Activated CD4-positive, alpha-beta T cell treated with anti-CD3 and anti-CD28 coated beads for 36 hours (primary cell): ENCODE results near the gene ARID1B. TPM values are rescaled to one million over a fixed set of nuclear protein-coding genes. Genes with fewer than 3 reads are reported as not detected.

ENCODE experiments used
- ATAC-seq: fragments of 200-7000 bp; cut with Tn5 transposase; one replicate; pipeline ENCODE4 v1.10.0; 2021; ENCODE audit warnings: mild to moderate bottlenecking, moderate library complexity
- CTCF ChIA-PET: fragments of 350-600 bp; sonication (Branson Sonifier 250); formaldehyde crosslinking; loops from one replicate; lab custom pipeline; 2021; ENCODE audit warnings: antibody characterized with exemption; lab: Charles Lee
- POLR2A ChIA-PET: fragments of 350-600 bp; sonication (Branson Sonifier 250); formaldehyde crosslinking; loops from one replicate; lab custom pipeline; 2021; ENCODE audit warnings: antibody characterized with exemption, inconsistent platforms; lab: Charles Lee
- DNase-seq: peaks from one replicate; pipeline ENCODE4 v3.0.0-alpha.2; 2020
- H3K27ac Mint-ChIP-seq: one replicate; pipeline ENCODE4 v1.8.0; 2021; ENCODE audit warnings: mixed read lengths
- H3K27me3 Mint-ChIP-seq: one replicate; pipeline ENCODE4 v1.8.0; 2021; ENCODE audit warnings: mixed read lengths
- H3K36me3 Mint-ChIP-seq: one replicate; pipeline ENCODE4 v1.8.0; 2021; ENCODE audit warnings: low read depth, mixed read lengths
- H3K4me1 Mint-ChIP-seq: one replicate; pipeline ENCODE4 v1.8.0; 2021; ENCODE audit warnings: mixed read lengths
- H3K4me3 Mint-ChIP-seq: one replicate; pipeline ENCODE4 v1.8.0; 2021; ENCODE audit warnings: mild to moderate bottlenecking, moderate library complexity, mixed read lengths
- H3K9me3 Mint-ChIP-seq: one replicate; pipeline ENCODE4 v1.8.0; 2021; ENCODE audit warnings: low read depth, mixed read lengths
- intact Hi-C, 2 experiments: fragments of 100-400 bp; cut with DNase I in 1 of 2; cut with micrococcal nuclease in 1 of 2; formaldehyde crosslinking; loops; one replicate each; pipeline versions ENCODE4 v1.14.2 to v1.15.1; 2022 to 2024; cut with DNase I, micrococcal nuclease
- total RNA-seq, 2 experiments: library from RNA; stranded (reverse); gene quantifications; one replicate each; pipeline ENCODE4 v1.2.3, GENCODE V29; 2021

The ARID1B gene
- total RNA-seq, 2 experiments from 2014 or later = 42.2 to 53.6 TPM

DNA sequence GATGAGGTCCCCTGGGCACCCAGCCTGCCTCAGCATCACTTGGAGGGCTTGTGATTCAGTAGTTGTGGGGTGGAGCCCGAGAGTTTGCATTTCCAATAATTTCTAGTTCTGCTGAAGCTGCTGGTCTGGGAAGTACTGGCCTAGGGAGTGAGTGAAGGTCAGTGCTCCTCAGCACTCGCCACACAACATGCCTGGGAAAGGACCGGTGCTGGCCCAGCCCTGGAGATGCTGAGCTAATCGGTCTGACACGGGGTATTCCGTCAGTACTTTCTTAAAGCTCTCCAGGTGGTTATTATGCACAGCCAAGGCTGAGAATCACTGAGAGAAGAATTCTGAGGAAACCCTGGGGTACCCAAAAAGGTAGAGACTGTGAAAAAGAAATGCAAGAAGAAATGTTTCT is 317.9 kb downstream of the ARID1B start:
- intact Hi-C loops = no loop called here
- Mint-ChIP-seq H3K4me3 (no peak overlapping the region), H3K27ac (no peak overlapping the region), H3K27me3 (no peaks in the 10 kb centered on the region), H3K36me3 (peaks cover 4% of the 10 kb centered on the region), H3K4me1 (peaks cover 31% of the 10 kb centered on the region), H3K9me3 (no peaks in the 10 kb centered on the region)
- POLR2A ChIA-PET = no interaction called here
- DNase-seq = no peak
- CTCF ChIA-PET = interaction anchor here (1.3 kb wide), 1 partner anchor 9 kb away, joined by 3 read pairs; no protein-coding TSS in a partner anchor
- ATAC-seq = no peak

DNA sequence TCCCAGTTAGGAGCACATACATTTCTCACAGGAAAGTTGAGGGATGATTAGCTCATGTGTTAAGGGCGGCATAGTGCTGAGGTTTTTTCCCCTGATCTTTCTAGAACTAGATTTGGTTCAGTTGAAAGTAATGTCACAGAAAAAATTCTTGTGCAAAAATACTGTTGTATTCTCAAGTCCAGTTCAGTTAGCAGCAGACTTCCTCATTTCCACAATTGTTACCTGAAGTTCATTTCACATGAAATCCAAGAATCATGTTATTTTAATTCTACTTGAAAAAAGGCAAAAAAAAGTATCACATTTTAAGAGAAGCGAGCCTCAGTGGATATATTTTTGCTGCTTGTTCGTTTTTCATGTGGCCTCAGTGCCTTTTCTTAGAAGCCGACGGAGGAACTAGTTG is 318.4 kb downstream of the ARID1B start:
- Mint-ChIP-seq H3K27me3 (no peaks in the 10 kb centered on the region), H3K4me3 (no peak overlapping the region), H3K36me3 (peaks cover 4% of the 10 kb centered on the region), H3K27ac (no peak overlapping the region), H3K9me3 (no peaks in the 10 kb centered on the region), H3K4me1 (peaks cover 36% of the 10 kb centered on the region)
- ChIA-PET POLR2A (no interaction called here), CTCF (interaction anchor here (1.2 to 1.3 kb wide), 2 partner anchors 9 to 170 kb away, joined by 3 read pairs; no protein-coding TSS in a partner anchor)
- DNase-seq = no peak
- intact Hi-C loops = no loop called here
- ATAC-seq = no peak

DNA sequence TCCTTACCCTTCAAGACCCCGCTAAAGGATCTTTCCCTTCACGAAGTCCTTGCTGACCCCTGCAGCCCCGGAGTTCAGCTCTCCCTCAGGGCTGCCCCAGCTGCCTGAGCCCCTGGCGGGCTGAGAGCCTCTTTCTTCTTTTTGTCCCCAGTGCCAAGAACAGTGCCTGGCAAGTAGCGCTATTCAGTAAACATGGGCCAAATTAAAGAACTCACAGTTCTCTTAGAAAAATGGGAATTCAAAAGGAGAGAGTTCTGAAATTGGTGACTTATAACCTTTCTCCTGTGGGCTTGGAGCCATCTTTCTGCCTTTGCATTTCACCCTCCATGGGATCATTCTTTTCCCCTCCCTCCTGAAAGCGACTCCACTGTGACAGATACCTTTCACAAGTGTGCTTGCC is 318.9 kb downstream of the ARID1B start:
- H3K36me3 Mint-ChIP-seq = peaks cover 4% of the 10 kb centered on the region
- H3K9me3 Mint-ChIP-seq = no peaks in the 10 kb centered on the region
- ChIA-PET CTCF (interaction anchor here (0.6 to 1.3 kb wide), 3 partner anchors 10 to 171 kb away, joined by 3 to 4 read pairs (median 3); no protein-coding TSS in a partner anchor), POLR2A (no interaction called here)
- peaks cover 41% of the 10 kb centered on the region for H3K4me1 Mint-ChIP-seq
- H3K27me3 Mint-ChIP-seq = no peaks in the 10 kb centered on the region
- intact Hi-C loops = no loop called here
- H3K27ac Mint-ChIP-seq = no peak overlapping the region
- no peak overlapping the region for H3K4me3 Mint-ChIP-seq
- DNase-seq (no peak), ATAC-seq (no peak)

DNA sequence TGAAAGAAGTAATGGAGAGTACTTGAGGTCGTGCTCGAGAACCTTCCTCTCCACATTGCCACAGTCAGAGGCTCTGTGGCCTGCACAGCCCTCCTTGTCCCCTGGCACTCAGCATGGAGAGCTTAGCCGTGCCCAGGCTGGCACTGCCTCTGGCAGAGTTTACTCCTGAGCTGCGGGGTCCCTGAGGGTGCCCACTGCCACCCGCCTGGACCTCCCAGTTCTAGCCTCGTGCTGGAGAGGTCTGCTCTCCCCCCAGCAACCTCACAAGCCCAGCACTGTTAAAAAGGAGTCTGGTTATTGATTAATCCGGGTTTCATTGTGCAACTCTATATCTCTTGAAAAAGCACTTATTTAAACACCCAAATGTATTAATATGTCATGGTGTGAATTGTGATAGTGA is 319.3 kb downstream of the ARID1B start:
- no peak overlapping the region for H3K27ac Mint-ChIP-seq

DNA sequence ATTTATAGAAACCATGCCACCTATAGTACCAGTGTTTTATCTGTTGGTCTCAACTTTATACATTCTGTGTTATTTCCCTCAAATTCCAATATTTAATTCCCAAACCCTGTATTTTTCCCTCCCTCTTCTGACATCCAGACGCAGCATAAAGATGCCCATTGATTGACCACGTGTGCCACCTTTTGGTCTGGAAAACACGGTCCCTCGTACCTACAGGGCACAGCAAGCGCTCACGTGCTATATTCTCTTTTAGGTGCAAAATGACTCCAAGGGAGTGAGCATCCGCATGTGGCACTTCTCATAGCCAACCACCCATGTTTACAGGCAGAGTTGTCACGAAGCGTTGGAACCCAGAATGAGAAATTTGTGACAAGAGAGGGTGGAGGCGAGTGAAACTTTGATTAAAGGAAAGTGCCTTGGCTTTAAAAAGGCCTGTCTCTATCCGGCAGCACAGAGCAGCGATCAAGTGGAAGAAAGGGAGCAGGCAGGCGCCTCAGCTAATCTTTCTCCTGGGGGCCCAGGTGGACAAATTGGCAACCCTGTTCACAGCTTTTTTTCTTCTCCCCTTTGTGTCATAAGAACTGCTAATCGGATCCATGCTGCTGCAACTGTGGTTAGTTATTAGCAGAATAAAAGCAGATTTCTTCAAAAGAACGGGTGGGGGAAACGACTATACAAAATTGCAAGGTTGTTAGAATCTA is 320.2 kb downstream of the ARID1B start:
- intact Hi-C loops = no loop called here
- POLR2A ChIA-PET = interaction anchor here (0.9 kb wide), 1 partner anchor 10 kb away, joined by 4 read pairs; no protein-coding TSS in a partner anchor
- H3K27ac Mint-ChIP-seq = no peak overlapping the region
- H3K36me3 Mint-ChIP-seq = peaks cover 4% of the 10 kb centered on the region
- H3K4me3 Mint-ChIP-seq = no peak overlapping the region
- no peaks in the 10 kb centered on the region for H3K9me3 Mint-ChIP-seq
- CTCF ChIA-PET = interaction anchor here (0.8 to 1.4 kb wide), 3 partner anchors 11 to 42 kb away, joined by 3 to 4 read pairs (median 3); no protein-coding TSS in a partner anchor
- ATAC-seq (no peak), DNase-seq (peak; percentile 11)
- H3K27me3 Mint-ChIP-seq = no peaks in the 10 kb centered on the region
- H3K4me1 Mint-ChIP-seq = peaks cover 50% of the 10 kb centered on the region

More for the DNA sequence above, 319.3 kb downstream of the ARID1B start:
- intact Hi-C loops = no loop called here
- peaks cover 4% of the 10 kb centered on the region for H3K36me3 Mint-ChIP-seq
- POLR2A ChIA-PET = no interaction called here
- H3K27me3 Mint-ChIP-seq = no peaks in the 10 kb centered on the region
- no peak for ATAC-seq
- H3K4me3 Mint-ChIP-seq = no peak overlapping the region
- H3K4me1 Mint-ChIP-seq = peaks cover 46% of the 10 kb centered on the region
- no peaks in the 10 kb centered on the region for H3K9me3 Mint-ChIP-seq
- DNase-seq = no peak
- CTCF ChIA-PET = interaction anchor here (0.6 to 1.2 kb wide), 2 partner anchors 152 to 171 kb away, joined by 3 to 4 read pairs; no protein-coding TSS in a partner anchor

DNA sequence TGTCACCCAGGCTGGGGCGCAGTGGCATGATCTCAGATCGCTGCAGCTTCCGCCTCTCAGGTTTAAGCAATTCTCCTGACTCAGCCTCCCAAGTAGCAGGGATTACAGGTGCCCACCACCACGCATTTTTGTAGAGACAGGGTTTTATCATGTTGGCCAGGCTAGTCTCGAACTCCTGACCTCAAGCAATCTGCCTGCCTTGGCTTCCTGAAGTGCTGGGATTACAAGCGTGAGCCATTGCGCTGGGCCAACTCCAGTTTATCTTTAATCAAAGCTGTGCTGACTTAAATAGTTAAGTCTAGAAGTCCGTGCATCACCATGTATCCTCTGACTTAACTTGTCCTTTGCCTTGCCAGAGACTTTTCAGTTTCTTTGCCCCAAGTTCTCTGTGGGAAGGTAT is 321.8 kb downstream of the ARID1B start:
- ChIA-PET CTCF (interaction anchor here (1.1 to 1.6 kb wide), 4 partner anchors 12 to 55 kb away, joined by 3 to 5 read pairs (median 4); no protein-coding TSS in a partner anchor), POLR2A (interaction anchor here (0.6 kb wide), 1 partner anchor 826 kb away, joined by 3 read pairs; no protein-coding TSS in a partner anchor)
- no peak for ATAC-seq
- Mint-ChIP-seq H3K4me3 (no peak overlapping the region), H3K36me3 (peaks cover 5% of the 10 kb centered on the region), H3K4me1 (peaks cover 49% of the 10 kb centered on the region), H3K27ac (no peak overlapping the region), H3K9me3 (no peaks in the 10 kb centered on the region), H3K27me3 (no peaks in the 10 kb centered on the region)
- DNase-seq = no peak
- intact Hi-C loops = loop anchor here in 1 of 2 experiments (2.0 kb wide), 1 partner anchor 16 kb away; no protein-coding TSS in a partner anchor

DNA sequence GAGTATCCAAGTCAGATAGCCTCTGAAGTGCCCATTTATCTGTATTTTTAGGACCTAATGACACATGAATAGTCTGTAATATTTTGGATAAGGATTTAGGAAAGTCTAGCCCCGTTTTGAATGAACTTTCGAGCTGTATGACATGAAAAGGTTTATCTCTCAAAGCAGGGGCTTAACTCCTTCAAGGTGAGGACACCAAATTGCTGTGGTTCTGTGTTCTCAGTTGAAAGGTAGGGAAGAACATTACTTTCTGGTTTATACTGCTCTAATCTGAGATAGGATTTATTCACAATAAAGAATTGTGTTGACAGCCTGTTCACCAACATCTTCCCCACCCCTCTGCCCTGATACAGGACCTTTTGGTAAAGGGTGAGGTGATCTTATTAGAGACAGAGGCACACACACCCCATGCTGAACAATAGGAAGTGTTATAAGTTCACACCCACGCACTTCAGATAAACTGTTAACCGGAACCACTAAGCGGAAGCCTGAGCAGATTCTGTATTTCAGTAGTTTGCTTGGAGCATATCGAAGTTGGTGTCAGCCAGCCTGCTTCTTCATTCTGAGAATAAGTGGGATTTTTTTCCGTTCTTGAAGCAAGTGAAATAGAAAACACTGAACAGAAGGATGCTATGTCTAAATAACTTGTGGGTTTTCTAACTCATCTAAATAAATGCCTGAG is 322.9 kb downstream of the ARID1B start:
- H3K27me3 Mint-ChIP-seq = no peaks in the 10 kb centered on the region
- ChIA-PET CTCF (interaction anchor here (1.2 to 1.6 kb wide), 3 partner anchors 14 to 38 kb away, joined by 3 to 5 read pairs (median 4); no protein-coding TSS in a partner anchor), POLR2A (no interaction called here)
- peaks cover 7% of the 10 kb centered on the region for H3K36me3 Mint-ChIP-seq
- intact Hi-C loops = loop anchor here (1.0 to 10.0 kb wide), 9 partner anchors 8 to 795 kb away; partner anchors contain the start of gene ARID1B (in 1 of the 2)
- peak overlapping the region; percentile 23 for H3K4me3 Mint-ChIP-seq
- peak; percentile 98 for ATAC-seq
- H3K9me3 Mint-ChIP-seq = no peaks in the 10 kb centered on the region
- peak overlapping the region; percentile 83 for H3K27ac Mint-ChIP-seq
- peak; percentile 72 for DNase-seq
- peaks cover 56% of the 10 kb centered on the region for H3K4me1 Mint-ChIP-seq

DNA sequence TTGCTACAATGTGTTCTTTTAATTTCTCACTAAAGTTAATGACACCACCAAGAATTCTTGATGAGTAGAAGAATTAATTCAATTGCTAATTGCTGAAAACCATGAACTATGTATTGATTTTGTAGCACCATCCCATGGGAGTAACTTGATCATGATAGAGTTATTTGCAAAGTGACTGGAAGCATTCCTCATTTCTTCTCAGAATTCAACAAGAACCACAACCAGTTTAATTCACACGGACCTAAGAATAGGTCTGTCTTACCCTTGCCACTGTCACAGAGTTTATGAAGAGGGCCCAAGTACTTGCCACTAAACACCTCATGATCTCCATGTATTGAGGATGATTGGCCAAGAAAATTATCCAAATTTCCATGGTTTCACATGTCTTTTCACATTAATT is 324.0 kb downstream of the ARID1B start:
- peaks cover 65% of the 10 kb centered on the region for H3K4me1 Mint-ChIP-seq

DNA sequence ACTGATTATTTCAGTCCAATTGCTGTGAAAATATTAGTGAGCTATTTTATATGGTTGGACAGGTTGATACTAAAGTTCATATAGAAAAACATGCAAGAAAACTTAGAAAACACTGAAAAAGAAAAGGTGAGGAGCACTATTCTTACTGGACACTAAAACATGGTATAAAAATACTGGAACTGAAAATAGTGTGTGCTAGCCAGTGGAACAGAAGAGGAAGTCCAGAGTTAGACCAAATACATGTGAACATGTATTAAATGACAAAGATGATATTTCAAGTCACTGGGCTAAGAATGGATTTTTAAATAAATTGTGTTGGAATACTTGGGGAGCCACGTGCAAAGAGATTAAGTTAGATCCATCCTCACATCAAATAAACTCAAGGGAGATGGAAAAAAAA is 327.6 kb downstream of the ARID1B start:
- intact Hi-C loops = loop anchor here (5.0 to 10.0 kb wide), 6 partner anchors 148 to 790 kb away; partner anchors contain the start of gene ARID1B (in 1 of the 2)
- H3K4me3 Mint-ChIP-seq = no peak overlapping the region
- H3K27ac Mint-ChIP-seq = no peak overlapping the region
- ChIA-PET CTCF (no interaction called here), POLR2A (interaction anchor here (0.7 kb wide), 1 partner anchor 86 kb away, joined by 3 read pairs; no protein-coding TSS in a partner anchor)
- ATAC-seq (no peak), DNase-seq (no peak)
- H3K4me1 Mint-ChIP-seq = peaks cover 70% of the 10 kb centered on the region
- H3K27me3 Mint-ChIP-seq = no peaks in the 10 kb centered on the region
- H3K36me3 Mint-ChIP-seq = peaks cover 5% of the 10 kb centered on the region
- H3K9me3 Mint-ChIP-seq = no peaks in the 10 kb centered on the region

More for the DNA sequence above, 324.0 kb downstream of the ARID1B start:
- ChIA-PET CTCF (no interaction called here), POLR2A (no interaction called here)
- Mint-ChIP-seq H3K27me3 (no peaks in the 10 kb centered on the region), H3K4me3 (no peak overlapping the region), H3K9me3 (no peaks in the 10 kb centered on the region), H3K36me3 (peaks cover 10% of the 10 kb centered on the region), H3K27ac (no peak overlapping the region)
- DNase-seq (no peak), ATAC-seq (no peak)
- intact Hi-C loops = loop anchor here (2.0 to 10.0 kb wide), 5 partner anchors 32 to 794 kb away; partner anchors contain the start of gene ARID1B (in 1 of the 2)

DNA sequence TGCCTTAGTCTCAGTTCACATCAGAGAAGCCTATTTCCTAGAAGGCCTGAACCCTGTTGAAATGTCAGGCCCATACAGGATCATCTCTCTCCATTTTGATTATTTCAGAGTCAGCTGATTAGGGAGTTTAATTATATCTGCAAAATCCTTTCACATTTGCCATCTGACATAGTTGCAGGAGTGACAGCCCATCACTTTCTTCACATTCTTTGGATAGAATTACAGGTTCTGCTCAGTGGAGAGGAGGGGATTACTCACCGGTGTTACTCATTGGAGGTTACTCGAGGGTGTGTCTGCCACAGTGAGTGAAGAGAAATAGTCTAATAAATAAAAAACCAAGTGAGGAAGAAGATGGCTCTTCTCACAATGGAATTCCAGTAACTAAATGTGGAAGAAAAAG is 329.3 kb downstream of the ARID1B start:
- peak; percentile 53 for DNase-seq
- peak; percentile 68 for ATAC-seq
- intact Hi-C loops = loop anchor here (2.0 to 10.0 kb wide), 7 partner anchors 30 to 788 kb away; no protein-coding TSS in a partner anchor
- Mint-ChIP-seq H3K9me3 (no peaks in the 10 kb centered on the region), H3K4me3 (no peak overlapping the region), H3K36me3 (peaks cover 9% of the 10 kb centered on the region), H3K4me1 (peaks cover 58% of the 10 kb centered on the region), H3K27me3 (no peaks in the 10 kb centered on the region), H3K27ac (peak overlapping the region; percentile 52)
- CTCF ChIA-PET = interaction anchor here (0.6 kb wide), 1 partner anchor 43 kb away, joined by 3 read pairs; no protein-coding TSS in a partner anchor
- POLR2A ChIA-PET = interaction anchor here (0.5 to 0.6 kb wide), 2 partner anchors 33 to 36 kb away, joined by 4 to 11 read pairs; no protein-coding TSS in a partner anchor

DNA sequence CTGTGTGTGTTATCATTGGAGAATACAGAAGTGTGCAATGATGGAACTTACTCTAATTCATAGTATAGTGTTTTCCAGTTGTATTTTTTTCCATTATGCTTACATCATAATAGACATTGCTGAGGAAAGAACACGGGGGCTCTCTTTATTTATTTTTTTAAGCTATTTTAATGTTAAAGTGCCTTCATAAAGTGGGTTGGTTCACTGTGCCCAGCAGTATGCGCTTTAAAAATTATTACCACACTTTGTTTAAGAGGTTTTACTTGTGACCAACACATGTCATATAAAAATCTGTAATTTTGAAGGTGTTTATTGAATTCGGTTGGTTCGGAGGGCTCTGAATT is 330.4 kb downstream of the ARID1B start:
- intact Hi-C loops = loop anchor here (2.0 to 10.0 kb wide), 7 partner anchors 31 to 787 kb away; no protein-coding TSS in a partner anchor
- Mint-ChIP-seq H3K27ac (peak overlapping the region; percentile 38), H3K4me1 (peaks cover 53% of the 10 kb centered on the region), H3K27me3 (no peaks in the 10 kb centered on the region), H3K9me3 (no peaks in the 10 kb centered on the region), H3K36me3 (peaks cover 11% of the 10 kb centered on the region), H3K4me3 (no peak overlapping the region)
- no peak for ATAC-seq
- POLR2A ChIA-PET = interaction anchor here (0.6 to 0.7 kb wide), 2 partner anchors 10 to 86 kb away, joined by 3 to 4 read pairs; no protein-coding TSS in a partner anchor
- CTCF ChIA-PET = interaction anchor here (0.6 to 1.4 kb wide), 3 partner anchors 31 to 327 kb away, joined by 3 to 4 read pairs (median 3); no protein-coding TSS in a partner anchor
- no peak for DNase-seq
